HG03442 (cell line): ENCODE data around the gene GDPD4.

ENCODE experiments used
- ATAC-seq: cut with Tn5 transposase; IDR thresholded peaks from one replicate; pipeline ENCODE4 v1.9.1; 2021; ENCODE audit warnings: mild to moderate bottlenecking, moderate library complexity; ENCODE audit not compliant: unreplicated experiment

The GDPD4 gene

DNA sequence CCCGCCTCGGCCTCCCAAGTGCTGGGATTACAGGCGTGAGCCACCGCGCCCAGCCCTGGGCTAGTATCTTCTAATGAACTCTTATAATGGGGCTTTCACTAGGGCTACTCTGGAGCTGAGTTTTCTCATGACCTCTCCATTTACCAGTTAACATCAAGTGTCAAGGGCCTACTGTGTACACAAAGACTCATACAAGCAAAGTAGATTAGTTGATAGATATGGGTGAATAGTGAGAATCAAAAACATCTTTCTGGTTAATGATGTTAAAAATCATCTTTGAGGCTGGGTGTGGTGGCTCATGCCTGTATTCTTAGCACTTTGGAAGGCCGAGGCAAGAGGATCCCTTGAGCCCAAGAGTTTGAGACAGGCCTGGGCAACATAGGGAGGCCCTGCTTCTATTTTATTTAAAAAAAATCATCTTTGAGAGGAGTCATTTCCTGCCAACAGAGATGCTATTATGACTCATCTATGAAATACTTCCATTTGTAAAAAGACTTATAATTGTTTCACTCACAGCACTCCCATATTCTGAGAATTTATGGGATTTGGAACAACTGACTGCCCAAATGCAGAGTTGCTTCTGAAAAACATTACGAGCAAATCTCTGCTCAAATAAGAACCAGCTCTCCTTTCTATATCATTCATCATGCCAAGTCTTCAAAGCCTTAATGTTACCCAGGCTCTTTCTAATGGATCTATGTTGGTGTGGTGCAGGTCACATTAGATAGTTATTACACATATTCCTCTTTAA, 57.0 kb downstream of the GDPD4 start:
- ATAC-seq, result no peak

DNA sequence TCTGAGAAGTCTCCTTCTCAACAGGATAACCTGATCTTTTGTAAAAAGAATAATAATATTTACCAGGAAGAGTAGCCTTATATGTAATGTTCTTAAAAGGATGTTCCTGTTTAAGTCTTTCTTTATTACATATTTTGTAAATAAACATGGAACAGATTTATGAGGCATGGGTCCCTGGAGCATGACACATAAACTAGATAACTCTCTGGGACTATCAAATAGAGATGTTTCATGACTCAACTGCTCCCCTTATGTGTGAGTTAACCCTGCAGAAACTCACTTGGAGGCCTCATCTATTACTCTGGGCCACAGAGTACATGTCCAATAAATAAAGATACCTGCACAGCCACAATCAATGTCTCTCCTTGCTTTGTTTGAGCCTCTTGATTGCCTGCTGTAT, 64.6 kb downstream of the GDPD4 start:
- ATAC-seq, result no peak

DNA sequence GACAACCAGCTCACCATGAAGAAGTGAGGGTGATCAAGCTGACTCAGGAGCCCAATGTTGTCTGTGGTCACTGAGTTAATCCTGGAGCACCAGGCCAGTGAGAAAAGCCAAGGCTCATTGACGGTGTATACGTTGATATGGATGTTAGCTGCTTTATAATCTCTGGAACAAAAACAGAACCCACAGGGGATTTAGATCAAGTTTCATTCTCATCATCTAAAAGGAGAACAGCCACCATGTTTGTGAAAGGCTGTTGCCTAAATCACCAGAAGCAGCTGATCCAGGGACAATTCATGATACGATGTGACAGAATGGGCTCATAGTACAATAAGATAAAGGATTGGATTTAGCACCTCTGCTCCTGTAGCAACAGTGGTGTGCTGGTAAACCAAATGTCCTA, 68.5 kb downstream of the GDPD4 start:
- no peak for ATAC-seq

DNA sequence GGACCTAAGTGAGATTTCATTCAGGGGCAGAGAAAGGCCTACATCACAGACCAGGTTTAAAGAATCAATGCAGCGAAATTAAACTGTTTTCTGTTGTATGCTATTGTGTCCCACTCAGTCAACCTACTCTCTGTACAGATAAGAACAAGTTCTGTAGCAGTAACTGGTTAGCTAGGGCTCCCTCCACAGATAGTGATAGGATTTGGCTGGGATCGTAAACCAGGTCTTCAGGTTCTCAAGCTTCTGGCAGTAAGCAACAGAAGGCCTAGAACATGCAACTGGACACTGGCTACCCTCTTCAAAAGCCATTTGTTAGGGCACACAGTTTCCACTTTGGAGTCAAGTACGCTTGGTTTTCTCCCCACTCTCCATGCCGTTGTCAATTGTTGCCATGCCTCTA, 69.2 kb downstream of the GDPD4 start:
- ATAC-seq, result no peak

DNA sequence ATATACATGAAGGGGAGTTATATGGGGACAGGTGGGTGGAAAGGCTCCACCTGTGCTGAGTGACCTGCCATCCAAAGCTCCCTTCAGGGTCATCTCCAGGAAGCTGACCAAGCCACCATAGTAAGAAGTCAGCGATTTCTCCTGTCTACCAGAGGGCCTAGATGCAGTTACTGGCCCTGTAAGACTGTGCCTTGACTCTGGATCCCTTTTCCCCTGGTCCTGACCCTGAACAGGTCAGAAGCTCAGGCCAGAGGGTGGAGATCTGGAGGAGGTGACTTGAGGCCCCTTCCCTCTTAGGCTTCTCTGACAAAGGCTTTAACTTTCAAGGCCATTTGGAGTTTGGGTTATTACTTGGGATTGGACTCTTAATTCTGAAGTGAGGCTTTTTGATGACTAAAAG, 69.7 kb downstream of the GDPD4 start:
- no peak for ATAC-seq

DNA sequence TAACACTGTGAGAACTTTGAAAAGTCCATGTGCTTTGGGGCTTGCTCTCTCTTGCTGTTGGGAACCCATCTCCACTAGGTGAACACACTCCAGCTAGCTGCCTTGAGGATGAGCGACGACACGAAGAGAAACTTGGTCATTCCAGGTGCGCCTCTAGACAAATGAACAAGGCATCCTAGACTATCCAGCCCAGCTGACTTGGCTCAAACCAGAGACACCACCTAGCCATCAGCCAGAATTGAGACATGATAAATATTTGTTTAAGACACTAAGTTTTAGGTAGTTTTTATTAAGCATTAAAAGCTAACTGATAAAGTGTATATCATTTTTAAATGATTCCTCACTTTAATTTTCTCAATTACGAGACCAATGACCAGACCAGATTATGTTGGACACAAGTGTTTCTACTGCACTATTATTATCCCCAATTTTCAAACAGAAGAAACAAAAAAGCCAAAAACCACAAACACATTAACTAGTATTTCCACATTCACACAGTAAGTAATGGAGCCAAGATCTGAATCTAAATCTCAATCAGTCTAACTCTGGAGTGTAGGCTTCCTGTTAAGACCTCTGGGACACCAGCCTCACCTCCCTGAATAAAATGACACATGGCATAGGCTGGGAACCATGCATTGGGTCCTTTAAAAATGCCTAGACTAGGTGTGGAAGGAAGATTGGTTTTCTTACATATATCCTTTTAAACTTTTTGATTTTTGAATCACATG, 70.4 kb downstream of the GDPD4 start:
- no peak for ATAC-seq

DNA sequence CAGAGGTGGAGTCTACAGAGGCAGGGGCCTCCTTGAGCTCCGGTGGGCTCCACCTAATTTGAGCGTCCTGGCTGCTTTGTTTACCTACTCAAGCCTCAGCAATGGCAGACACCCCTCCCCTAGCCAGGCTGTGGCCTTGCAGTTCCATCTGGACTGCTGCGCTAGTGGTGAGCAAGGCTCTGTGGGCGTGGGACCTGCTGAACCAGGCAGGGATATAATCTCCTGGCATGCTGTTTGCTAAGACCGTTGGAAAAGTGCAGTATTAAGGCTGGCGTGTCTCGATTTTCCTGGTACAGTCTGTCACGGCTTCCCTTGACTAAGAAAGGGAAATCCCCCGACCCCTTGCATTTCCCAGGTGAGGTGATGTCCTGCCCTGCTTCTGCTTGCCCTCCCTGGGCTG, 77.7 kb downstream of the GDPD4 start:
- ATAC-seq, result no peak

DNA sequence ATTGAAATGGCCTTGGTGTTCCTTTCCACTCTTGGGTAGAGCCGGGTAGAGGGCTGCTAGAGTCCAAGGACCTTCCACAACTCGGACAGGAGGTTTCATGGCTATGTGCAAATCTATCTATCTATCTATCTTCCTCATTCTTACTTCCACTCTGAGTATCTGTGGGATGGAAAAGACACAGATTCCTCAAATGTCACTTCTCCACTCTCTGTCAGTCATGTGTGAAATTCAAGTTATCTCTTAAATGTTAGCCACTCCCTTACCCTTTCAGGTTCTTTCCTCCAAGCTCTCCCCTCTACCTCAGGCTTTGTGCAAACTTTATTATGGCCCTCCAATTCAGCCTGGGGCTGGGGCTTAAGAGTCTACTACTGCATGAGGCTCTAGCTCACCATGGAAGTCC, 84.3 kb downstream of the GDPD4 start:
- ATAC-seq, result no peak

DNA sequence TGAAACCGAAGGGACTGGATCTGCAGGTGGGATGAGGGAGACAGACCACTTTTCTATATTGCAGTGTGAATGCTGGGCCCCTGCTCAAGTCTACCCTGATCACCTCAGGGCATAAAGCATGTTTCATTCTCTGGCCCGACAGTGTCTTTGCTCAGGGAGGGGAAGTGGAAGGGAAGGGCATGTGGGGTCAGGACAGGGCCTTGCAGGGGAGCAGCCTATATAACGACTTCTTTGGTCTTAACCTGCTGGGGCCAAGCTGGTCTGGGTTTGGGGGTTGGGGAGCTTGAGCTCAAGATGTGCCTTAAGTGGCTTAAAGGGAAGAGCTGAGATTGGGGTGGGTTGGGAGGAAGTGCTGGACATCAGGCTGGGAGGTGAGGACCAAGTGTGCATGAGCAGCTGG, 86.4 kb downstream of the GDPD4 start:
- no peak for ATAC-seq

DNA sequence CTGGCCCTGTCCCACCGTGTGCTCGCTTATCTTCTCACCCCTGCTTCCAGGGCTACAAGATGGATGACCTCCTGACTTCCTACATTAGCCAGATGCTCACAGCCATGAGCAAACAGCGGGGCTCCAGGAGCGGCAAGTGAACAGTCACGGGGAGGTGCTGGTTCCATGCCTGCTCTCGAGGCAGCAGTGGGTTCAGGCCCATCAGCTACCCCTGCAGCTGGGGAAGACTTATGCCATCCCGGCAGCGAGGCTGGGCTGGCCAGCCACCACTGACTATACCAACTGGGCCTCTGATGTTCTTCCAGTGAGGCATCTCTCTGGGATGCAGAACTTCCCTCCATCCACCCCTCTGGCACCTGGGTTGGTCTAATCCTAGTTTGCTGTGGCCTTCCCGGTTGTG, 86.9 kb downstream of the GDPD4 start:
- no peak for ATAC-seq

DNA sequence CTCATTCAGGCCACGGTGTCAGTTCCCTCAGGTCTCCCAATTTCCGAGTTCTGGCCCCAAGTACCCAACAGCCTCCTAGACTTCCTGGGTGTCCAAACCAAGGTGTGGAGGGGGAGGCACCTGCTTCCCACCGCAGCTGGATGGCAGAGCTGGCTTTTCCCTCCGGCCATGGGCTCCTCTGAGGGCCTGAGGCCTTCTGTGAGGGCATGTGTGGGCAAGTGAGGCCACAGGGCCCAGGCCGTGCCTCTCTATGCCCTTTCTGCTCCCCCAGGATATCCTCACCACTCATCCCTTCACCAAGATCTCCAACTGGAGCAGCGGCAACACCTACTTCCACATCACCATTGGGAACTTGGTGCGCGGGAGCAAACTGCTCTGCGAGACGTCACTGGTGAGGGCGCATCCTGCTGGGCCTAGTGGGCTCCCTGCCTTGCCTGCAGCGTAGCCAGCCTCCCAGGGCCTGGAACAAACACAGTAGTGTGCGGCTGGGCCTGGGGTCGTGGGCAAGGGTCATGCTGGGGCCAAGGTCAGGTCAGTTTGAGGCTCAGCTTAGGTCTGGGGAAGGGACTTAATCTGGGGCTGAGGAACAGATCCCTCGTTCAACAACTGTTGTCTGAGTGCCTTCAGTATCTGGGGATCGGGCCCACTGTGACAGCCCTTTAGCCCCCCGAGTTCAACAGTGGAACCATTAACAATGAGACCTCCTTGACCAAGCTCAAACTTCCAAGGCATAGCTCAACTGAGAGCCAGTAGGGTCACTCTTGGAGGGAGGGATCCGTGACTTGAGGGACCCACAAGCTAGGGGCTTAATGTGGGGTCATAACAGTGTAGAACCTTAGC, 87.7 kb downstream of the GDPD4 start:
- no peak for ATAC-seq

DNA sequence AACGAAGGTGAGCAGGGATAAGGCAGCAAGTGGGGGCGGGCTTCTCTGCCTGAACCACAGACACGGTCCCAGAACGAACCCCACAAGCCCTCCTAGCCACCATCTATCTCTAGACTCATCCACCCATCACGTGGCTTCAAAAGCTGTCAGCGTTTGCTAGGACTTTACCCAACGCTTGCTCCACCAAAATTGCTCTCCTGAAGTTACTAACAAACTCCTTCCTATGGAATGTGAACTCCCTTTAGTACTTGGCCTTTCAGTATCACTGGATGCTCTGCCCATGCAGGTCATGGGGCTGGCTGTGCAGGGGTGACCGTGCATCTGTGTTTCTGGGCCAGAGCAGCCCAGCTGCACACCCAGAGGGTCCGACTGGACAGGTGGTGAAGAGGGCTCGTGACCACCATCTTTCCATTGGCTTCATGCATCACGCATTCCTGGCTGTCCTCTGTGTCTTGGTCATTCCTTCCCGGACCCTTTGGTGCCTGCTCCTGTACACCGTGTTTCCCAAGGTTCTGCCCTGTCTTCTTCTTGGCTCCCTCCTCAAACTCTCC, 88.4 kb downstream of the GDPD4 start:
- no peak for ATAC-seq

DNA sequence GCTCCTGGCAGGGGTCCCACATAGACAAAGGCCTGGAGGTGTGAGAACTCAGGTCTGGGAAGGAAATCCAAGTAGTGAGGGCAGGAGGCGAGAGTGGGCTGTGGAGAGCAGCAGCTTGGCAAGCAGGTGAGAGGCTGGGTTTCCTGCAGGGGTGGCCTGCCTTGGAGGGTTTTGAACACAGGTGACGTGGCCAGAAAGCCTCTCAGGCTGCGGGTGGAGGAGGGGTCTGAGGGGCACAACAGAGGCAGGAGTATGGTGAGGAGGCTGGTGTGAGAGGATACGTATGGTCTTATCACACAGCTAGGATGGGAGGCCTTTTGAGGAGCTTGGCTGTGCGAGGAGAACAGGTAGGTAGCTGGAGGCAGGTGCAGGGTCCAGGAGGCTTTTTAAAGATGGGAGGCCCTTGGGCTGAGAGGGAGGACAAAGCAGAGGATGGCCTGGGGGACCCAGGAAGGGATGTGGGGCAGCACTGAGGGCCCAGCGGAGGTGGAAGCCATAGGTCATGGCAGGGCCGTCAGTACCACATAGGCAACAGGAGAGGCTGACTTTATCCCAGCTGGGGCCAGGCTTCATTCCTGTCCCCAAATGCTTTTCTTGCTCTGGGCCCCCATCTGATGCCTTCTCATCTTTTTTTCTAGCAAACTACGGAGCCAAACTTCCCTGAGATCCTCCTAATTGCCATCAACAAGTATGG, 89.0 kb downstream of the GDPD4 start:
- ATAC-seq, result no peak

DNA sequence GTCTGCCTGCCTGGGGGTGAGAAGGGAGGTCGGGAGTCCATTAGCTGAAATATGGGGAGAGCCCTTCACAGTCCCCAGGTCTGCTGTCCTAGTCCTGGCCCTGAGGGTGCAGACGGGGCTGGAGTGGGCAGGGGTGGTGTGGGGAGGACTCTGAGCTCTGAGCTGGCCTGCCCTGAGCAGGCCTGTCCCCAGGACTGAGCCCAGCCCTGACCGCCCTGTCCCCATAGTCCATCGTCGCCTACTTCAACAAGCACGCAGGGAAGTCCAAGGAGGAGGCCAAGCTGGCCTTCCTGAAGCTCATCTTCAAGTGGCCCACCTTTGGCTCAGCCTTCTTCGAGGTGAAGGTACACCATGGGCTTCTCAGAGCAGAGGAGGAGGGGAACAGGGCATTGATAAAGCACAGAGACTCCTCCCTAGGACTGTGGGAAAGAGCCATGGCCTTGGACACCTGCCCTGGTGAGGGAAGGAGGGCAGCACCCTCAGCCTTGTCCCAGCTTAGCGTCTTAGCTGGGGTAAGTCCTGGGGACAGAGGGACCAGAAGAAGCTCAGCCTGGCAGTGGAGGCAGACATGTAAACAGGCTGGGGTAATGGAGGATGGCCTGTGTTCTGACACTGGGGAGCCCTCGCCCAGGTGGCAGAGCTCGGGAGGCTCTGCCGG, 89.8 kb downstream of the GDPD4 start:
- ATAC-seq, result no peak

DNA sequence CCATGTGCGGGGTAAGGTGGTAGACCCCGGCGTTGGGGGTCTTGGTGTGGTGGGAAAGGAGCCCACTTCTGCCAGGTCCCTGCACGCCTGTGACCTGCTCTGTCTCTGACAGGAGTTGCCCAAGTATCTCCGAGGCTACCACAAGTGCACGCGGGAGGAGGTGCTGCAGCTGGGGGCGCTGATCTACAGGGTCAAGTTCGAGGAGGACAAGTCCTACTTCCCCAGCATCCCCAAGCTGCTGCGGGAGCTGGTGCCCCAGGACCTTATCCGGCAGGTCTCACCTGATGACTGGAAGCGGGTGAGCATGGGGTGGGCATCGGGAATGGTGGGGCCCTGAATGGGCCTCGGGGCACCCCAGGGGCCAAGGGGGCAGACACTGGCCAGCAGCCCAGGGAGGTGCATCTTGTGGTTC, 90.4 kb downstream of the GDPD4 start:
- ATAC-seq, result no peak

DNA sequence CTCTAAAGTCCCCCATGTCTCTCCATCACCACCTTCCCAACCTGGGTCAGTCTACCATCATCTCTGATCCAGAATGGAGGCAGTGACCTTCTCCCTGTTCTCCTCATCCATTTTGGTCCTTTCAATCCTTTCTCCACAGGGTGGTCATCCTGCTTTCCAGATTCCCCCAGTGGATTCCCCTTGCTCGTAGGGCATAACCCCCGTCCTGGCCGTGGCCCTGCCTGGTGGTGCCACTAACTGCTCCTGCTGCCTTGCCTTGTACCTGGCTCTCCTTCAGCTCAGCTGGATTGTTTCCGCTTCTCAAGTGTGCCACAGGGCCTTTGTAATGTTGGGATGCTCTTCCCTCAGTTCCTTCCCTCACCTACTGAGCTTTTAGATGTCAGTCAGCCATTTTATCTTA, 91.8 kb downstream of the GDPD4 start:
- ATAC-seq, result no peak

DNA sequence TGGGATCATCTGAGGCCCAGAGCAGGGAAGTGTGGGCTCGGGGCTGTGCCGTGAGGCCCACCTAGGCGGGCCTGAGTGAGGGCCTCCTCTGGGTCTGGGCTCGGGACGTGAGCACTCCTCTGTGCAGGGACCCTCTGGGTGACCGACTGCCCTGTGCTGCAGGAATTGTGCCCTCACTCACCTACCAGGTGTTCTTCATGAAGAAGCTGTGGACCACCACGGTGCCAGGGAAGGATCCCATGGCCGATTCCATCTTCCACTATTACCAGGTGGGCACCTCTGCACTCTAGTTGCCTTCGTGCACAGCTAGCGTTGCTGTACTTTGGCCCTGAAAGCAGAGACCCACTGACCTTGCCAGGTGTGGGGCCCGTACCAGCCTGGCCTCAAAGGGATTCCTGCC, 93.0 kb downstream of the GDPD4 start:
- no peak for ATAC-seq

DNA sequence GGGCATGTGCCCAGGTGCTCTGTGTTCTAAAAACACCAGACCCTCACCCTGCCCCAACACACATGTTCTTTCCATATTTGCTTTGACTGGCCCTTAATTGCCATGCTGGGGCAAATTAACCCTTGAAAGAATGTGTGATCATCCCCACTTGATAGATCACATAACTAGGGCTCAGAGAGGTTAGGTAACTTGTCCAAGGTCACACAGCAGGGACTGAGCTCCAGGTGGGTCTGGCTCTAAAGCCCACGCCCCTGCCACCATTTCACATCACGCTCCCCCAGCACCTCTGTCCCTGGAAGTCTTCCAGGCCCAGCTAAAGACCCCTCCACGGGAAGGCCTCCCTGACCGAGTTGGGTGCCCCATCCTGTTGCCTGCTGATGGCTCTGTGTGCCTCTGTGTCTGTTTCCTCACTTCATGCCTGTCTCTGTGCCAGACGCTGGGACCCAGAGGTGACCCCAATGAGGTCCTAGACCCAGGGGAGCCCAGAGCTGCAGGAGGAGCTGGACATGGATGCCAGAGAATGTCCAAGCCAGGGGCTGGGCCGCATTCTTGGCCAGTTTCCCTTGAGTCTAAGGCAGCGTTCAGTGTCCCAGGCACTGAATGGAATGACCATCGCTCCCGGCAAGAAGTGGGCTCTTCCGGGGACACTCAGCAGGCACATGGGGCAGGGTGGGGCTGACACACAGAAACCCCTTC, 93.7 kb downstream of the GDPD4 start:
- ATAC-seq, result no peak

DNA sequence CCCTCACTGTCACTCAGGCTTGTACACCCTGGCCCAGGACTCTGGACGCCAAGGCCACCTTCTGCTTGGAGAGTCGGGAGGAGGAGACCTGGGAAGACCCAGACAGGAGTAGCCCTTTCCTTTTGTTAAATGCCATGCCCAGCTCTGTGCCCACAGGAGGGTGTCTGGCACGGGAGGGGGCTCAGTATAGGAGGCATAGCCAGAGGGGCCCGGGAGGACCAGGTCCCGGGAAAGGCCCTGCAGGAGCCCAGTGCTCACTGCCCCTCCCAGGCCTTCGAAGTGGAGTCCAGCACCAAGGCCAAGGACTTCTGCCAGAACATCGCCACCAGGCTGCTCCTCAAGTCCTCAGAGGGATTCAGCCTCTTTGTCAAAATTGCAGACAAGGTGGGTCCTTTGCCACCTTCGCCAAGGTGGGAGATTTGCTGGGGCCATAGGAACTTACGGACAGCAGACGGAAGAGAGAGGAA, 94.4 kb downstream of the GDPD4 start:
- ATAC-seq, result no peak
